AG04450 (cell line): ENCODE results near the gene ZNF740. TPM values are rescaled to one million over a fixed set of nuclear protein-coding genes. Genes with fewer than 3 reads are reported as not detected.

Experiments
- CTCF ChIA-PET: fragments of 300-600, 350-600 bp; formaldehyde crosslinking; extraction: SDS; loops from one replicate; lab custom pipeline; 2022; ENCODE audit warnings: antibody characterized with exemption, inconsistent platforms; lab: Charles Lee
- POLR2A ChIA-PET: fragments of 350-600 bp; formaldehyde crosslinking; extraction: SDS; loops from one replicate; lab custom pipeline; 2021; ENCODE audit warnings: antibody characterized with exemption, inconsistent platforms; lab: Yijun Ruan, JAX
- DNase-seq: peaks from one replicate; pipeline ENCODE4 v3.0.0-alpha.2; 2011; ENCODE audit warnings: low read depth, low spot score
- H3K27ac ChIP-seq: one replicate; pipeline ENCODE4 v1.5.1; 2012; ENCODE audit warnings: low read depth, low read length, control low read depth
- H3K27me3 ChIP-seq: one replicate; pipeline ENCODE4 v1.6.0; 2012; ENCODE audit warnings: low read length; ENCODE audit not compliant: control insufficient read depth, insufficient read depth
- H3K4me3 ChIP-seq: 2 replicates; pipeline ENCODE4 v1.5.1; 2011; ENCODE audit warnings: mild to moderate bottlenecking, low read depth, low read length, control low read depth
- H3K9me3 ChIP-seq: 2 replicates; pipeline ENCODE4 v1.5.1; 2012; ENCODE audit warnings: low read length; ENCODE audit not compliant: control insufficient read depth, insufficient read depth
- CTCF ChIP-seq: IDR thresholded peaks from 2 replicates; pipeline ENCODE4 v1.5.1; 2011; ENCODE audit warnings: low read depth, low read length, control low read depth, inconsistent platforms
- polyA plus RNA-seq: library from polyadenylated mRNA; depleted of rRNA; stranded (reverse); fragments of >200 nt; gene quantifications from 2 replicates; pipeline ENCODE4 v1.2.3, GENCODE V29; 2011

ZNF740 gene
- polyA plus RNA-seq, 1 experiment = 21.7 TPM

- no peak for DNase-seq
- CTCF ChIA-PET = no interaction called here
Observed at GRCh38 chr12:53166837-53167236, 13.7 kb upstream of the ZNF740 start.

GRCh38 chr12:53169644-53170043, 10.9 kb upstream of the ZNF740 start:
- Histone ChIP-seq H3K27me3 (no peaks in the 10 kb centered on the region), H3K4me3 (no peak overlapping the region)

More at GRCh38 chr12:53166837-53167236, 13.7 kb upstream of the ZNF740 start:
- POLR2A ChIA-PET = no interaction called here
- no peaks in the 10 kb centered on the region for H3K9me3 ChIP-seq
- no peaks in the 10 kb centered on the region for H3K27me3 ChIP-seq
- H3K4me3 ChIP-seq = no peak overlapping the region
- TF ChIP-seq CTCF = no peak
- H3K27ac ChIP-seq = no peak overlapping the region

DNA sequence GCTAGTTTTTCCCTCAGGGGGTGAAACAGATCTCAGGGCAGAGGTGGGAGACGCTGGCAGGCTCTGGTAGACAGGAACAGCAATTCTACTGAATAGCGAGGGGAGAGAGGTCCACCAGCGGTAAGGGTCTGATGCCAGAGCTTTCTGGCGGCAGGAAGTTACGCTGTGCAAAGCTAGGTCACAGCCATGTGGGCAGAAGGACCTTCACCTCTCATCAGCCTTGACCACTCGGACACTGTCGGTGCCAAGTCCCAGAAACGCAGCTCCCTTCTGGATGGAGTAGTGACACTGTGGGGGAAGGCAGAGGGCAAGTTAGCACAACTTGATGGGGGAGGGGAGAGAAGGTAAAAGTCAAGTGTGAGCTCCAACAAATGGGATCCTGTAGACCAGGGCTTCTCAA, 10.3 kb upstream of the ZNF740 start:
- no peak overlapping the region for H3K27ac ChIP-seq
- ChIA-PET POLR2A (no interaction called here), CTCF (interaction anchor here (4.2 kb wide), 1 partner anchor 11 kb away, joined by 47 read pairs; no protein-coding TSS in a partner anchor)
- TF ChIP-seq CTCF = no peak
- no peaks in the 10 kb centered on the region for H3K9me3 ChIP-seq
- DNase-seq = no peak
- H3K4me3 ChIP-seq = no peak overlapping the region
- H3K27me3 ChIP-seq = no peaks in the 10 kb centered on the region

More at GRCh38 chr12:53169644-53170043, 10.9 kb upstream of the ZNF740 start:
- TF ChIP-seq CTCF = no peak
- ChIA-PET POLR2A (no interaction called here), CTCF (interaction anchor here (4.2 kb wide), 1 partner anchor 10 kb away, joined by 47 read pairs; no protein-coding TSS in a partner anchor)
- H3K9me3 ChIP-seq = no peaks in the 10 kb centered on the region
- H3K27ac ChIP-seq = no peak overlapping the region
- DNase-seq = no peak

DNA sequence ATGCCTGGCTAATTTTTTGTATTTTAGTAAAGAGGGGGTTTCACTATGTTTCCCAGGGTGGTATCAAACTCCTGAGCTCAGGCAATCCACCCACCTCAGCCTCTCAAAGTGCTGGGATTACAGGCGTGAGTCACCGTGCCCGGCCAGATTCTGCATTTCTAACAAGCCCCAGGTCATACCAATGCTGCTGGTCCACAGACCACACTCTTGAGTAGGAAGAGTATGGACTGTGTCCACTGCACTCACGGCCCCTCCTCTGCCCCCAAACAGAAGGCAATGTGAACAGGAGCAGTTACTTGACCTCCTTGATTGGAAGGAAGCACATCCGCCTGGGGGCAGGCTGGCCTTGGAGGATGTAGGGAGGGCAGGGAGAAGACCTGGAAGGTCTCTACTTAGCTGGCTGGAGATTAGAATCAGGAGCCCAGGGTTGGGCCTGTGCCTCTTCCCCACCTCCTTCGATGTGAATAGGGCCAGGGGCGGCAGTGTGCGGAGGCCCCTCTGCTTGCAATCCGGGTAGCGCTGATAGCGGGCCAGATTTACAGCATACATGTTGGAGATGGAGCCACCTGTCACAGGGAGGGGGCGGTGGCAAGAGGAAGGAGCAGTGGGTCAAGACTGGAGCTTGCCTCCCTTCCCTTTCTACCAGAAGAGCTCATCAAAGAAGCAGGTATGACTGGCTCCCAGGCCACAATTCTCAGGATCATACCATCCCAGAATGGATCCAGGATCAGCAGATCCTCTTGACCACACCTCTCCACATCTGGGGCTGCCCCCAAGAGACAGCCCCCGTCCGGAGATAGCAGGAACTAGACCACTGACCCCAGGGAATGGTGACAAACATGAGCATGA, 9.4 kb upstream of the ZNF740 start:
- Histone ChIP-seq H3K4me3 (no peak overlapping the region), H3K27ac (no peak overlapping the region), H3K9me3 (no peaks in the 10 kb centered on the region), H3K27me3 (no peaks in the 10 kb centered on the region)
- POLR2A ChIA-PET = interaction anchor here (1.5 kb wide), 1 partner anchor 9 kb away, joined by 3 read pairs; no protein-coding TSS in a partner anchor
- TF ChIP-seq CTCF = no peak
- DNase-seq = no peak
- CTCF ChIA-PET = interaction anchor here (4.2 kb wide), 1 partner anchor 12 kb away, joined by 47 read pairs; no protein-coding TSS in a partner anchor
